ENCODE results near the gene SH3PXD2A.

SH3PXD2A gene

DNA sequence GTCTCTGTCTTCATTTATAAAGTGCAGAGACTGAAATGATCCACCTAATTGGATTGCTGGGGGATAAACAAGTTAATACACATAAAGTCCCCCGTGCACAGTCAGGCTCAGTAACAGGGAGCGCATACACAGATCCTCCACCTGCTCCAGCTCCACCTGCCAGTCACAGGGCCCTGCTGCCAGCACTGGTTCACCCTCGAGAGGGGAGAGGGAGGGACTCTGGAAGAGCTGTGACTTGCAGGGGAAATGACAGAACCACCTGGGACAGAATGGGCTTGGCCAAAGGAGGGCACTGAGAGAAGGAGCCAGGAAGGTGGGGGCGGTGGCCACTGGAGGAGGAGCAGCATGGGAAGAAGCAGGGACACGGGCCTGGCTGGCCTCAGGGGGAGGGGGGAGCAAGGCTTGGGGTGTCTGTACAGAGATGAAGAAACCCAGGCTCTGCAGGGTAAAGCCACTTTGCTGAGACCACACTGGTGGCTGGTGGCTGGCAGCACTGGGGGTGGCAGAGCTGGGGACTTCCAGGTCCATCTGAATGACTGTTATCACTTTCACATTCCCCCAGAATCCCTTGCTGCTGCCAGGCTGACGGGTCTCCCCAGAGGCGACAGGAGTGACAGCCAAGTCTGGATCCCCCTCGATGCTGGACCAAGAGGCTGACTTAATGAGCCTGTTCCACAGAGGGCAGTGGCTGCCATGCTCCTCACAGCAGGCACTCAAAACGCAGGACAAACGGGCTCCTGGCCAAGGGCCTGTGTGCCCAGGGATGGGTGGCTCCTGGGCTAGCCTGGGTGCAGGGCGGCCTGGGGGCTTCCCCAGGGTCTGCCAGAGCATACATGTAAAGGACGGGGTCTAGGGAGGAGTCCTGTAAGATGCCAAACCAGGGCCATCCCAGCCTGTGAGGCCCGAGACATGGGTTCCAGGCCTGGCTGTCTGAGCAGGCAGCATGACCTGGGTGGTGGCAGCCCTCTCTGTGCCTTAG, 151.1 kb downstream of the SH3PXD2A start:
- DNase-seq (ENCODE audit: low read depth): no peak

DNA sequence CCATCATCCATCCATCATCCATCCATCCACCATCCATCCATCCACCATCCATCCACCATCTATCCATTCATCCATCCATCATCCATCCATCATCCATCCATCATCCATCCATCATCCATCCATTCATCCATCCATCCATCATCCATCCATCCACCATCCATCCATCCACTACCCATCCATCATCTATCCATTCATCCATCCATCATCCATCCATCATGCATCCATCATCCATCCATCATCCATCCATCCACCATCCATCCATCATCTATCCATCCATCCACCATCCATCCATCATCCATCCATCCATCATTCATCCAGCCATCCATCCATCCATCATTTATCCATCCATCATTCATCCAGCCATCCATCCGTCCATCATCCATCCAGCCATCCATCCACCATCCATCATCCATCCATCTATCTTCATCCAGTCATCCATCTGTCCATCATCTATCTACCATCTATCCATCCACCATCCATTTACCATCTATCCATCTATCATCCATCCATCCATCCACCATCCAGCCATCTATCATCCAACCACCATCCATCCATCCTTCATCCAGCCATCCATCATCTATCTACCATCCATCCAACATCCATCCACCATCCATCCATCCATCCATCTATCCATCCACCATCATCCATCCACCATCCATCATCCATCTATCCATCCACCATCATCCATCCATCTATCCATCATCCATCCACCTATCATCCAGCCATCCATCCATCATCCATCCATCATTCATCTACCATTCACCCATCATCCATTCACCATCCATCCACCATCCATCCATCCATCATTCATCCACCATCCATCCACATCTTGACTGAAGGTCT, 153.8 kb downstream of the SH3PXD2A start:
- DNase-seq (ENCODE audit: low read depth): no peak

GRCh38 chr10:103700436-103700715, 155.0 kb downstream of the SH3PXD2A start:
- no peak for DNase-seq (ENCODE audit: low read depth)

DNA sequence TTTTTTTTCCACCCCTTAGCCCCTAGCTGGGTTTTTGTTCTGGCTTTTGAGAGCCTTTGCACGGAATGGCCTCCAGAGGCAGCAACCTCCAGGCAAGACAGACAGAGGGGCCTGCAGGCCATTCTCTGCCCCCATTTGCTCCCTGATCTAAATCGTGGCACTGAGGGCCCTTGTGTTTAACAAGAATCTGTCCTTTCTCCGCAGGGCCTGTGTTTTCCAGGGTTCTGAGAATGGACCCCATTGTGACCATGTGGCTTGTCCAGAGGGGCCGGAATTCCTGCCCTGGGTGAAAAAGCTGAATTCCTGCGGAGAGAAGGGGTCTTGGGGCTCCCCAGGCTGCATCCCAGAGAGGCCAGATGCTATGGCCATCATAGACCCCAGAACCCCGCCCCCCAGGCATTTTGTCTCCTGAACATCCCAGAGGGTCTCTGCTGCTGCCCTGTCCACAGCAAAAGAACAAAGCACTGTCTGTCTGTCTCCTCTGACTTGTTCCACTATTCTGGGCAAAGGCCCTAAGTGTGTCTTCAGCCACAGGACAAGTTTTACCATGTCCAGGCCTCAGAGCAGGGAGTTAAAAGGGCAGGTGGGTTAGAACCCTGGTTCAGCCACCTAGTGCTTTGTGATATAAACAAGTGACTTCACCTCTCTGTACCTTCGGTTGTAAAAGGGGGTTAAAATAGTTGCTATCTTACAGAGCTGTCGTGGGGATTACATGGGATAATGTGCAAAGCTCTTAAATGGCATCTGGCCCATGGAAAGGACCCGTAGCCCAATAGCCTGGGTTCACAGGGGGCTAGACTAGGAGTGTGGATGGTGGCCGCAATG, 155.6 kb downstream of the SH3PXD2A start:
- DNase-seq (ENCODE audit: low read depth): no peak

DNA sequence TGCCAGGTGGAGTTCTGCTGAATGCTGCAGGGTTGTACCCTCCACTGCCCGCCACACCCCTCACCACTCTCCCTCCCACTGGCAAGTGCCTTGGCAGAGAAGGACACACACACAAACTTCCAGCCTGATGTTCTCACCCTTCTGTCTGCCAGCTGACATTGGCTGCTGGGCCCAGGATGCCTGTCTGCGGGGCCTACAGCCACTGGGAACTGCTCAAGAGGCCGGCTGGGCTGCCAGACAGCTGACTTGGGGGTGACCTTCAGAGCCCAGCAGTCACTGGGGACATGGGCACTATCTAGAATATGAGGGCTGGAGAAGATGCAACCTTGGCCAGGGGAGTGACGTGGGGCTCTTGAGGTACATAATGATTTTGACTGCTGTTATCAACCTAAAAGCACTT, 157.1 kb downstream of the SH3PXD2A start:
- no peak for DNase-seq (ENCODE audit: low read depth)

GRCh38 chr10:103697787-103698186, 157.6 kb downstream of the SH3PXD2A start:
- no peak for DNase-seq (ENCODE audit: low read depth)

GRCh38 chr10:103696411-103697145, 158.8 kb downstream of the SH3PXD2A start:
- peak; percentile 82 for DNase-seq (ENCODE audit: low read depth)

GRCh38 chr10:103696094-103696410, 159.3 kb downstream of the SH3PXD2A start:
- DNase-seq (ENCODE audit: low read depth): no peak

- DNase-seq (ENCODE audit: low read depth): peak; percentile 70
Observed at GRCh38 chr10:103695584-103696005, 159.8 kb downstream of the SH3PXD2A start.

DNA sequence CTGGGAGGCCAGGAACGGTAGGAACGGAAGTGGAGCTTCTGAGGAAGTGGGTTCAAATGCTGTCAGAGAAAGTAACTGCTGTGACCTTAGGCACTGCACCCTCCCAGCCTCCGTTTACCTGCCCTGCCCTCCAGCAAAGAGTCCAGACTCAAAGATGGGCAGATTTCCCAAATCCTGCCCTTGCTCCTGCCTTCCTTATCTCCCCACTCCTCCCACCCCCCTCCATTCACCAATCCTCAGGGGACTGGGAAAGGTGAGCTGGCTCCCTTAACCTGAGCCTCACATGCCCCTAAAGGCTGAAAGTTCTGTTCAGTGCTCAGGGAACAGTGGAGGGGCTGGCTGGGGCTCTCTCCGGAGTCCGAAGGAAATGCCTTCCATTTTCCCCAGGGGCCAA, 161.6 kb downstream of the SH3PXD2A start:
- DNase-seq (ENCODE audit: low read depth): no peak

- no peak for DNase-seq (ENCODE audit: low read depth)
Observed at GRCh38 chr10:103692952-103693811, 162.2 kb downstream of the SH3PXD2A start.

- no peak for DNase-seq (ENCODE audit: low read depth)
Observed at GRCh38 chr10:103692436-103692951, 162.9 kb downstream of the SH3PXD2A start.

DNA sequence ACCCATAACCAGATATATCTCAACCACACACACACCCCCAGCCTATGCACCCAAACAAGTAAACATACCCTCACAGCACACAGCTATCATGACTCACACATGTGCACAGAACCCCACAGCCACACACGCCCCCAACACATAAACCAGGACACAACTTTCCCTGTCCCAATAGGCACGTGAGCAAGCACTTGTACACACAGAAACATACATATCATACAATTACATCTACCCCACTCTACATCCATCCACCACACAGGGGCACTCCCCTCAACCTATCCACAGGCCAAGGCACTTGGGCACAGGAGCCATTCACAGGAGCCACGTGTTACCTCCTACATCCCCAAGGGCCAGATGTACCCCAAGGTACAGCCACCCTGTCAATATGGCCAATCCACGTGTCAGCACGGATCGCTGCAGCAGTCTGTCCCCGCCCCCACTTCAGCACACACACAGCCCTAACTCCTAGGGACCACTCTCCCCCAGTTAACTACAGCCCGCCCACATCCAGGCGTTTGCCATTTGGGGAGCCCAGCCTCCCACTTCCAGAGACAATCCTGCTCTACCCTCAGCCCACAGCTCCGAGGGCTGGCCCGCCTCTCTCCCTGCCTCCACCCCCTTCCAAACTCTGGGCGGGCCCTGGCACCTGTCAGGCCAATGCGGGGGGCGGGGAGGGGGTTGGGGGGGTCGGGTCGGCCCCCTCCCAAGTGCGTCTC, 163.5 kb downstream of the SH3PXD2A start:
- no peak for DNase-seq (ENCODE audit: low read depth)

DNA sequence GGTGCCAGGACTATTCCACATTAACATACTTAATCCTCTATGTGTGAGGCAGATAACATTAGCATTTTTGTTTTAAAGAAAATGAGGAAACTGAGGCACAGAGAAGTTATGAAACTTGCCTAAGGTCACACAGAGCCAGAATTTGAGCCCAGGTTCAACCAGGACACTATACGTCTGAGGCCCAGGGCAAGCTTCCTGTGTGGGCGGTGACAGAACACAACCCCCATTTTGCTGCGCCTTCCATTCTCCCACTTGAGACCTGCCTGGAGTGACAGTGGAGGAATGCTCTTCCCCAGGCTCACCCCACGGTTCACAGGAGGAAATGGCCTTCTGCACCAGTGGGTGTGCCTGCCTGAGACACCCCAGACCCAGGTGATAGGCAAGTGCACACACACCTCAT, 164.1 kb downstream of the SH3PXD2A start:
- no peak for DNase-seq (ENCODE audit: low read depth)

GRCh38 chr10:103690281-103690680, 165.1 kb downstream of the SH3PXD2A start:
- DNase-seq (ENCODE audit: low read depth): no peak

DNA sequence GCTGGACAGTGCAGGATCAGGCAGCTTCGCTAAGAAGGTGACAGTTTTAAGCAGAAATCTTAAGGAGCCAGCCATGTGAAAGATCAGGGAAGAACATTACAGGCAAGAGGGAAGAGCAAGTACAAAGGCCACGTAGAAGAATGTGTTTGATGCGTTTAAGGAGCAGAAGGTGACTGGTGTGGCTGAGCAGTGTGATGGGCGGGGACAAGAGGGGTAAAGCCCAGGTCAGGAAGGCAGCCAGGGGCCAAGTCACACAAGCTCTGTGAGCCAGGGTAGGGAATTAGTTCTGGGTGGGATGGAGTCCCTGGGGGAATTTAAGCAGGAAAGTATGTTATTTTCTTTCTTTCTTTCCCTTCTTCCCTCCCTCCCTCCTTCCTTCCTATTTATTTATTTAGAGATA, 166.9 kb downstream of the SH3PXD2A start:
- DNase-seq (ENCODE audit: low read depth): no peak

DNA sequence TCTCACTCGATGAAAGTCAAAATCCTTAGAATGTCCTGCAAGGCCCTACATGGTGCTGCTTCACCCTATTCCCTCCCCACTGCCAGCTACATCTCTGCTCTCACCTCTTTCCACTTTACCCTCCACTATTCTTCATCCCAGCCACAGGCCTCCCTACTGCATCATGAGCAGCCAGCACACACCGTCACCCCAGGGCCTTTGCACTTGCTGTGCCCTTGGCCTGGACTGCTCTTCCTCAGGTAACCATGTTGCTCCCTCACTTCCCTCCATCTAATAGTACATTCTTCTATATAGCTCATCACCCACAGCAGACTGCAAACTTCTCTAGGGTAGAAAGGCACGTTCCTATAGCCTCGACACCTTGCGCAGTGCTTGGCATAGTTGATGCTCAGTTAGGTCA, 167.7 kb downstream of the SH3PXD2A start:
- no peak for DNase-seq (ENCODE audit: low read depth)

- DNase-seq (ENCODE audit: low read depth): no peak
Observed at GRCh38 chr10:103687172-103687571, 168.2 kb downstream of the SH3PXD2A start.

DNA sequence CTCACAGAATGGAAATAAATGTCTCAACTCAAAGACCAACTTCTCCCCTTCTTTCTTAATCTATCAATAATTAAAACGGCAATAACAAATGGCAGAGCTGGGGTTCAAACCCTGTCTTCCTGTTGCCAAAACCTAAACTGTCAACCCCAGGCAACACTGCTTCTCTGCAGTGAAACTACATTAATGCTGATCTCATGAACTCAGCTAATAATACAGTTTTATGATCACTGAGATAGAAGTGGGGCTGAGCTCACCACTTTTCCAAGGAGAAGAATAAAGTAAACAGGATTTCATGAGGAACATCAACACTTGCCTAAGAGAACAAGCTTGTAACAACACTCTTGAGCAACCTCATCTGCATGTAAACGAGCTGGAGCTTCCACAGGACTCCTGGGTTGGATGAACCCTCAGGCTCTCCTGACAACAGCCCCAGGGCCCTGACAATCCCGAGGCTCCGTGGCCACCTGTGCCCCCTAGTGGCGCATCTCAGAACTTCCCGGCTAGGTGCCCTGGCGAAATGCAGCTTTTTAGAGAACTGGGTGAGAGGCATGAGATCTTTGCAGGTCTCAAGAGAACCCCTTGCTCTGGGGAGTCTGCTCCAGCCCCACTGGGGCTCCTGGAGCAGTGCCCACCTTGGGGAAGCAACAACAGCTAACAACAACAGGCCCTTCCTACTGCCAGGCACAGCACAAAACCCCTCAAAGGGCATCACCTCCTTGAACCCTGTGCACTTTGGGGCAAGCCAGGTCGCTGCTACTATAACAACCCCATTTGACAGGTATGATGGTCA, 169.3 kb downstream of the SH3PXD2A start:
- peak; percentile 54 for DNase-seq (ENCODE audit: low read depth)

All from fibroblast of the conjunctiva (primary cell).